GM12801 (cell line): ENCODE results near the gene SH2D1A.

Experiments used
- TF ChIP-seq, protein P1 (sequence below): IDR thresholded peaks from one replicate; pipeline ENCODE4 v1.5.1; 2011; ENCODE audit warnings: control low read depth; ENCODE audit not compliant: insufficient read length; ENCODE audit errors: extremely low read depth

The SH2D1A gene

DNA sequence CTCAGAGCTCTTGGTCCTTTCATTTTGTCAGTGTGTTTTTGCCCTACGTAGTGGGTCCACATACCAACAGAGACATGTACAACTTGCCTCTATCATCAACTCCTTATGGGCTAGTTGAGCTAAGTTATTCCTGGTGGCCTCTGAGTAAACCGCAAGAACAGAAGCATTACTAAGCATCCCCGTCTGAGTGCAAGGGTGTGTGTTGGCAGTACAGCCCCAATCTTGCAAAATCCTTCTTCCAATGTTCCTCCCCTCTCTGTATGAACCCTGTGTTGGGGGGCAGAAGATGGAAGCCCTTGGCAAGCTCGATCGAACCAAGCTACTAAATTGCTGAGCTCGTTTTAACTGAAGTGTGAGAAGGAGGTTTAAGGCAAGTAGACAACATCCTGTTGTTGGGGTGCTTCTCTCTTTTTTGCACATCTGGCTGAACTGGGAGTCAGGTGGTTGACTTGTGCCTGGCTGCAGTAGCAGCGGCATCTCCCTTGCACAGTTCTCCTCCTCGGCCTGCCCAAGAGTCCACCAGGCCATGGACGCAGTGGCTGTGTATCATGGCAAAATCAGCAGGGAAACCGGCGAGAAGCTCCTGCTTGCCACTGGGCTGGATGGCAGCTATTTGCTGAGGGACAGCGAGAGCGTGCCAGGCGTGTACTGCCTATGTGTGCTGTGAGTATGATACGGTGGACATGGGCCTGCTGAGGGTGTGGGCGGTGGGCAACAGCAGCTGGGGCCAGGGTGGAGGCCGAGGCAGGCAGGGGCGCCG is at the start of gene SH2D1A:
SH2D1A (plus strand) TSS at position 447 of the 760 bp plus-strand sequence; CDS start at position 527, 80 bp downstream.
- TF ChIP-seq, protein P1, sequence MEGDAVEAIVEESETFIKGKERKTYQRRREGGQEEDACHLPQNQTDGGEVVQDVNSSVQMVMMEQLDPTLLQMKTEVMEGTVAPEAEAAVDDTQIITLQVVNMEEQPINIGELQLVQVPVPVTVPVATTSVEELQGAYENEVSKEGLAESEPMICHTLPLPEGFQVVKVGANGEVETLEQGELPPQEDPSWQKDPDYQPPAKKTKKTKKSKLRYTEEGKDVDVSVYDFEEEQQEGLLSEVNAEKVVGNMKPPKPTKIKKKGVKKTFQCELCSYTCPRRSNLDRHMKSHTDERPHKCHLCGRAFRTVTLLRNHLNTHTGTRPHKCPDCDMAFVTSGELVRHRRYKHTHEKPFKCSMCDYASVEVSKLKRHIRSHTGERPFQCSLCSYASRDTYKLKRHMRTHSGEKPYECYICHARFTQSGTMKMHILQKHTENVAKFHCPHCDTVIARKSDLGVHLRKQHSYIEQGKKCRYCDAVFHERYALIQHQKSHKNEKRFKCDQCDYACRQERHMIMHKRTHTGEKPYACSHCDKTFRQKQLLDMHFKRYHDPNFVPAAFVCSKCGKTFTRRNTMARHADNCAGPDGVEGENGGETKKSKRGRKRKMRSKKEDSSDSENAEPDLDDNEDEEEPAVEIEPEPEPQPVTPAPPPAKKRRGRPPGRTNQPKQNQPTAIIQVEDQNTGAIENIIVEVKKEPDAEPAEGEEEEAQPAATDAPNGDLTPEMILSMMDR = no peak

- TF ChIP-seq, protein P1 = no peak
These were observed 46.0 kb upstream of the SH2D1A start for GRCh38 chrX:124300405-124300804.

DNA sequence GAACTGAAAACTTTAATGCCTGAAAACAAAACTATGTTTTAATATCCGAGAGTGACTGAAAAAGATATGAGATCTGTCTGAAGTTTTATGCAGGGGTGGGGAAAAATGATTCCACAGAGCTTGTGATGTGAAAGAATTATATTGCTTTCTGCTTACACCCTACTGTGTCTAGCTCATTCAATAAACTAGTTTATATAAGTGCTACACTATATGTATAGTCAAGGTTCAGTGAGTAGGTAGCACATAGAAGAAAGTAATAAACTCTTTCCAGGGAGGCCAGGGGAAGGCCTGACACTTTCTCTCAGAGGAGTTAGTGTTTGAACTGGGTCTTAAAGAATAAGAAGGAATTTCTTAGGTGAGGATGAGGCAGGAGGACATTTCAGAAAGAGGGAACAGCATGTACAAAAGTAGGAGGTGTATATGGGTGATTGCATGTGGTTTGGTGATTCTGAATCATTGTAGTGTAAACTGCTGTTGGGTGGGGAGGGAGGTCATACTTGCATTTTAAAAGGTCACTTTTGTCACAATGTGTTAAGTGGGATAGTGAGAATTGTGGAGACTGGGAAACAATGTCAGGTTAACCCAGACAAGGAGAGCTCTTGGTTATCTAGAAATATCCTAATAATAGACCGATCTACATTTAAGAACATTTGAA is 39.0 kb upstream of the SH2D1A start:
- TF ChIP-seq, protein P1 = no peak

- TF ChIP-seq, protein P1 = no peak
These were observed 20.6 kb upstream of the SH2D1A start for GRCh38 chrX:124325732-124326131.

DNA sequence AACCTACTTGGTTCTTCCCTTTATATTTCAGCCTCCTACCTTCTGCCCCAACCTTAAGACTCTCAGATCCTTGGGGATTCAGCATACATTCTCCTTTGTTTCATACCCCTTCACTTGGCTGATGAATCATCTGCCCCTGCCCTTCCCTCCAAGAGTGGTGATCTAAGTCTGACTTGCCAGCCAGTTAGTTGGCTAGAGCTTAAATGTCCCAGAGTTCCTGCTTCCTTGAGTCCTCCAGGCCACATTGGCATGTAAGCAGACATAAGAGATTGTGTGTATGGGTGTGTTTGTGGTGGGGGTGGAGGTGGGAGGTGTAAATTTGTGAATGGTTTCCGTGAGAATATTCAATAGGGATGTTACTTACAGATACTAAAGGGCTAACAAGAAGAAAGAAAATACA is 17.6 kb upstream of the SH2D1A start:
- TF ChIP-seq, protein P1 = no peak

DNA sequence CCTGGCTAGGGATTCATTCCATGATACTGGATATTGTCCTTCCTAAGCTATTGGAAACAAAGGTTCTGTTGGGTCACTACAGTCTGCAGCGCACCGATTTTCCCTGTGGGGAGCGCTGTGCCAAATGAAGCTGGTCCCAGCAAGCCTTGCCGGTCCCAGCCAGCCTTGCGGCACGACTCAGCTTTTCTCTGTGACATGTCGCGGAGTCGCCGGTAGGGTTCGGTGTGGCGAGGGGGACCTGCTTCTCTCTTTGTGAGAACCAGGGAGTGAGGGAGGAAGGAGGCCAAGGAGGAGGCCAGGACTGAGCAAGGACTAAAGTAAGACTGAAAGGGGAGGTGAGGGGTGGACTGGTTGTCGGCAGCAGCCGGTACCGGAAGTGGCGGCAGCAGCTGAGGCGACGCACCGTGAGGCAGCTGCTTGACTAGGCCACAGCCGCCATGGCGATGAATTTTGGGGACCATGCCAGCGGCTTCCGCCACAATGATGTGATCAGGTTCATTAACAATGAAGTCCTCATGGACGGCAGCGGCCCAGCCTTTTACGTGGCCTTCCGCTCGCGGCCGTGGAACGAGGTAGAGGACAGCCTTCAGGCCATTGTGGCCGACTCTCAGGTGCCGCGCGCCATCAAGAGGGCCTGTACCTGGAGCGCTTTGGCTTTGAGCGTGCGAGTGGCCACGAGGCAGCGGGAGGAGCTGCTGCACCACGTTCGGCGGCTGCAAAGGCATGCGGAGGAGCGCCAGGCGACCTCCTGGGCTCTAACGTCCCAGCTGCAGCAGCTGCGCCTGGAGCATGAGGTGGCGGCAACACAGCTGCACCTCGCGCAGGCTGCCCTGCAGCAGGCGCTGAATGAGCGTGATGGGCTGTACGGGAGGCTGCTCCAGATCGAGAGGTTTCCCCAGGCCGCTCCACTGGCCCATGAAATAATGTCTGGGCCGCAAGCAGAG is 13.6 kb upstream of the SH2D1A start, which contains the start of gene TEX13D:
TEX13D (plus strand) TSS at position 180 of the 944 bp plus-strand sequence; CDS start at position 438, 258 bp downstream.
- TF ChIP-seq, protein P1 = no peak

GRCh38 chrX:124333862-124334261 is 12.5 kb upstream of the SH2D1A start:
- TF ChIP-seq, protein P1 = no peak
